OCI-LY1 (cell line): ENCODE data around the gene ATIC.

Source experiments
- EZH2 ChIP-seq: fragments of 200-600 bp; sonication (generic), shearing (Covaris generic); IDR thresholded peaks from 2 replicates; pipeline ENCODE4 v1.8.0; 2017; ENCODE audit warnings: borderline replicate concordance, mixed run types, mild to moderate bottlenecking, antibody characterized with exemption, low read length, moderate library complexity, mixed read lengths
- TF ChIP-seq, protein P1 (sequence below): fragments of 200-600 bp; sonication (generic), shearing (Covaris generic); IDR thresholded peaks from 2 replicates; pipeline ENCODE4 v1.5.1; 2017; ENCODE audit warnings: mild to moderate bottlenecking, antibody characterized with exemption, low read length, moderate library complexity, mixed read lengths

DNA sequence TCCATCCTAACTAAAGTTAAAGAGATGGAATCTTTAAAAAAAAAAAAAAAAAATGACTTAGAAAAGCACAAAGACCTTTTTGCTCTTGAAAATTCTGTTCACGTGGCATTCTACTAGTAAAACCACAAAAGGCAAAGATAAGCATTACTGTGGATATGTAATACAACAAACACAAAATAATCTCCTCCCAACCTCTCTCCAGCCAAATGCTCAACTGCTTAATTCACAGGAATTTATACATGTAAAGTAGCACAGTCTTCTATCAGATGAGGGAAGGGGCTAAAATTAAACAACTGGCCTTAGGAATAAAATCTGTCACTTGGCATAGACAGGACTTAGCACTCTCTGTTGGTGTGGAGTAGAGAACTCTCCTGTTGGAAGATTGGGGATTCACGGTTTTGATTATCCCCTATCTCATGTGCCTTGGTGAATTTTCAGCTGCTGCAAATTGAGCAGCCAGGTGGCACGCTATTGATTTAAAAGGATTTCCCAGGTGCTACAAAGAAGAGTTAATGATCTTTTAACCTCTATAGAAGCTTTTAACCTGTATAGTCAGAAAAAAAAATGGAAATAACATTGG lies 57.4 kb downstream of the ATIC start:
- TF ChIP-seq, protein P1, sequence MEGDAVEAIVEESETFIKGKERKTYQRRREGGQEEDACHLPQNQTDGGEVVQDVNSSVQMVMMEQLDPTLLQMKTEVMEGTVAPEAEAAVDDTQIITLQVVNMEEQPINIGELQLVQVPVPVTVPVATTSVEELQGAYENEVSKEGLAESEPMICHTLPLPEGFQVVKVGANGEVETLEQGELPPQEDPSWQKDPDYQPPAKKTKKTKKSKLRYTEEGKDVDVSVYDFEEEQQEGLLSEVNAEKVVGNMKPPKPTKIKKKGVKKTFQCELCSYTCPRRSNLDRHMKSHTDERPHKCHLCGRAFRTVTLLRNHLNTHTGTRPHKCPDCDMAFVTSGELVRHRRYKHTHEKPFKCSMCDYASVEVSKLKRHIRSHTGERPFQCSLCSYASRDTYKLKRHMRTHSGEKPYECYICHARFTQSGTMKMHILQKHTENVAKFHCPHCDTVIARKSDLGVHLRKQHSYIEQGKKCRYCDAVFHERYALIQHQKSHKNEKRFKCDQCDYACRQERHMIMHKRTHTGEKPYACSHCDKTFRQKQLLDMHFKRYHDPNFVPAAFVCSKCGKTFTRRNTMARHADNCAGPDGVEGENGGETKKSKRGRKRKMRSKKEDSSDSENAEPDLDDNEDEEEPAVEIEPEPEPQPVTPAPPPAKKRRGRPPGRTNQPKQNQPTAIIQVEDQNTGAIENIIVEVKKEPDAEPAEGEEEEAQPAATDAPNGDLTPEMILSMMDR: no peak
- TF ChIP-seq EZH2: no peak
